ENCODE measurements around the gene SCAI.

DNA sequence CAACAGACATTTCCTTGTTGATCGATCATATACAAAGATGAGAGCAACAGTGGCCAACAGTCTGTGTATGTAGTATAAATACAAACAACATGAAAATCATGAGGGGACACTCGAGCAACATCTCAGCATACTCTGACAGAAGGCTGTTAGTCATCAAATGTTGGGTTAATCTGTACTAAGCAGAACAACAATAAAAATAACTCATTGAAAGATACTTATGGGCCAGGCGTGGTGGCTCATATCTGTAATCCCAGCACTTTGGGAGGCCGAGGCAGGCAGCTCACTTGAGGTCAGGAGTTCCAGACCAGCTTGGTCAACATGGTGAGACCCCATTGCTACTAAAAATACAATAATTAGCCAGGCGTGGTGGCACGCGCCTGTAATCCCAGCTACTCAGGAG is 67.3 kb downstream of the SCAI start:
- TF ChIP-seq CHD4 (IDR thresholded peaks at IDR 0.05; ENCODE audit: borderline replicate concordance) (no peak), CTCF (IDR thresholded peaks at IDR 0.05) (no peak), RAD21 (conservative IDR thresholded peaks at IDR 0.05 in 1 of 2, IDR thresholded peaks at IDR 0.05 in 1 of 2) (no peak), POLR2A (IDR thresholded peaks at IDR 0.05; ENCODE audit: low read length) (no peak), CBX8 (IDR thresholded peaks at IDR 0.05) (no peak), HDAC2 (IDR thresholded peaks at IDR 0.05) (no peak), RNF2 (IDR thresholded peaks at IDR 0.05; ENCODE audit: borderline replicate concordance, low read depth) (no peak)
- TF ChIP-seq, protein P1, sequence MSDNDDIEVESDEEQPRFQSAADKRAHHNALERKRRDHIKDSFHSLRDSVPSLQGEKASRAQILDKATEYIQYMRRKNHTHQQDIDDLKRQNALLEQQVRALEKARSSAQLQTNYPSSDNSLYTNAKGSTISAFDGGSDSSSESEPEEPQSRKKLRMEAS (IDR thresholded peaks at IDR 0.05), result no peak
